HEK293 (cell line): ENCODE data around the gene ENAH.

Experiments used
- CTCF ChIP-seq: fragments of 450-650 bp; formaldehyde crosslinking; IDR thresholded peaks from 2 replicates; pipeline ENCODE4 v1.5.1; 2016; ENCODE audit warnings: missing biosample characterization, missing genetic modification characterization
- OSR2 ChIP-seq: fragments of 450-650 bp; formaldehyde crosslinking; IDR thresholded peaks from 2 replicates; pipeline ENCODE4 v1.5.1; 2016; ENCODE audit warnings: missing biosample characterization, missing genetic modification characterization
- REST ChIP-seq: fragments of 450-650 bp; formaldehyde crosslinking; IDR thresholded peaks from 2 replicates; pipeline ENCODE4 v1.5.1; 2016; ENCODE audit warnings: missing biosample characterization, missing genetic modification characterization
- TSHZ1 ChIP-seq: fragments of 450-650 bp; formaldehyde crosslinking; IDR thresholded peaks from 2 replicates; pipeline ENCODE4 v1.5.1; 2016; ENCODE audit warnings: missing biosample characterization, missing genetic modification characterization, borderline replicate concordance
- YY1 ChIP-seq: fragments of 450-650 bp; formaldehyde crosslinking; IDR thresholded peaks from 2 replicates; pipeline ENCODE4 v1.5.1; 2018; ENCODE audit warnings: missing biosample characterization, missing genetic modification characterization
- ZBTB10 ChIP-seq: fragments of 450-650 bp; formaldehyde crosslinking; IDR thresholded peaks from 2 replicates; pipeline ENCODE4 v1.5.1; 2016; ENCODE audit warnings: missing biosample characterization, missing genetic modification characterization
- ZNF23 ChIP-seq: fragments of 450-650 bp; formaldehyde crosslinking; IDR thresholded peaks from 2 replicates; pipeline ENCODE4 v1.5.1; 2016; ENCODE audit warnings: missing biosample characterization, missing genetic modification characterization, borderline replicate concordance
- ZNF830 ChIP-seq: fragments of 450-650 bp; IDR thresholded peaks from 2 replicates; pipeline ENCODE4 v1.5.0; 2018; ENCODE audit warnings: missing biosample characterization, missing genetic modification characterization, low read depth, mild to moderate bottlenecking, moderate library complexity

GRCh38 chr1:225587310-225587709, 65.6 kb downstream of the ENAH start:
- TF ChIP-seq YY1 (no peak), REST (tag by site-specific recombination) (no peak), ZNF23 (no peak), ZBTB10 (tag by site-specific recombination) (no peak), CTCF (no peak), OSR2 (tag by site-specific recombination) (no peak), TSHZ1 (tag by site-specific recombination) (no peak), ZNF830 (tag by site-specific recombination) (no peak)
